ENCODE results near the gene GLOD4.

GLOD4 gene

DNA sequence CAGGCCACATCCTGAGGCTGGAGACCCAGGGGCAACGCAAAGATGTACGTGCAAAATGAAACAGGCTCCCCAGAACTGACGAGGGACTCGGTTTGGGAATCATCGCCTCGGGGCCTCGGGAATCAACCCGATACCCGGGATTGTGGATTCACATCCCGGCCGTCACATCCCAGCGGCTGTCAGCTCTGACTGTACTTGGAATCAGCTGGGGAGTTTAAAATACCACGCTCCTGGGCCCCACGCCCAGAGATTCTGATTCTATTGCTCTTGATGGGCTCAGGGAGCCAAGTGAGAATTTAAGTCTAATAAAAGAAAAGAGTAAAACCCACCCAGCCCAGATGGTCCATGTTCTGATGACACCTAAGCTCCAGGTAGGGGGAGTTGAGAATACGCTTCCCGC, 42.3 kb upstream of the GLOD4 start:
- no peak for DNase-seq (ENCODE audit: low read depth)

DNA sequence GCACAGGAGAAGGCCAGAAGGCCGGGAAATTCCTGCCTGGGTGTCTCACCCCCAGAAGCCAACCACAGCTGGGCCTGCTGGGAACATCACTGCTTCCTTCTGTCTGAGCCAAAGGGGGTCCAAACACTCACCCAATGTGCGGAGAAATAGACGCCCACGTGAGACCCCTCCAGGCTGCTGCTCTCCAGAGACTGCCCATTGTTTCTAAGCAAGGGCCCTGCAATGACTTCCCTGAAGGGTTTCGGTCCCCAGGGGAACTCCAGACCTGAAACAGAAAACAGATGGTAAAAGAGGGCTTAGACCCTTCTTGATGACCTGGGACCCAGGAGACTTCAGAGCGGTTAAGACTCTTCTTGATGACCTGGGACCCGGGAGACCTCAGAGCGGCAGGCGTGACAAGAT, 41.4 kb upstream of the GLOD4 start:
- H3K4me3 ChIP-seq (ENCODE audit: low read depth, low read length) = no peak overlapping the region
- TF ChIP-seq, protein P1, sequence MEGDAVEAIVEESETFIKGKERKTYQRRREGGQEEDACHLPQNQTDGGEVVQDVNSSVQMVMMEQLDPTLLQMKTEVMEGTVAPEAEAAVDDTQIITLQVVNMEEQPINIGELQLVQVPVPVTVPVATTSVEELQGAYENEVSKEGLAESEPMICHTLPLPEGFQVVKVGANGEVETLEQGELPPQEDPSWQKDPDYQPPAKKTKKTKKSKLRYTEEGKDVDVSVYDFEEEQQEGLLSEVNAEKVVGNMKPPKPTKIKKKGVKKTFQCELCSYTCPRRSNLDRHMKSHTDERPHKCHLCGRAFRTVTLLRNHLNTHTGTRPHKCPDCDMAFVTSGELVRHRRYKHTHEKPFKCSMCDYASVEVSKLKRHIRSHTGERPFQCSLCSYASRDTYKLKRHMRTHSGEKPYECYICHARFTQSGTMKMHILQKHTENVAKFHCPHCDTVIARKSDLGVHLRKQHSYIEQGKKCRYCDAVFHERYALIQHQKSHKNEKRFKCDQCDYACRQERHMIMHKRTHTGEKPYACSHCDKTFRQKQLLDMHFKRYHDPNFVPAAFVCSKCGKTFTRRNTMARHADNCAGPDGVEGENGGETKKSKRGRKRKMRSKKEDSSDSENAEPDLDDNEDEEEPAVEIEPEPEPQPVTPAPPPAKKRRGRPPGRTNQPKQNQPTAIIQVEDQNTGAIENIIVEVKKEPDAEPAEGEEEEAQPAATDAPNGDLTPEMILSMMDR (IDR thresholded peaks at IDR 0.05; ENCODE audit: insufficient read depth, low read depth, low read length, missing control alignments) = no peak
- DNase-seq (ENCODE audit: low read depth) = peak; percentile 81

More for the DNA sequence above, 42.3 kb upstream of the GLOD4 start:
- TF ChIP-seq, protein P1 (IDR thresholded peaks at IDR 0.05; ENCODE audit: insufficient read depth, low read depth, low read length, missing control alignments) = no peak
- H3K4me3 ChIP-seq (ENCODE audit: low read depth, low read length) = no peak overlapping the region

DNA sequence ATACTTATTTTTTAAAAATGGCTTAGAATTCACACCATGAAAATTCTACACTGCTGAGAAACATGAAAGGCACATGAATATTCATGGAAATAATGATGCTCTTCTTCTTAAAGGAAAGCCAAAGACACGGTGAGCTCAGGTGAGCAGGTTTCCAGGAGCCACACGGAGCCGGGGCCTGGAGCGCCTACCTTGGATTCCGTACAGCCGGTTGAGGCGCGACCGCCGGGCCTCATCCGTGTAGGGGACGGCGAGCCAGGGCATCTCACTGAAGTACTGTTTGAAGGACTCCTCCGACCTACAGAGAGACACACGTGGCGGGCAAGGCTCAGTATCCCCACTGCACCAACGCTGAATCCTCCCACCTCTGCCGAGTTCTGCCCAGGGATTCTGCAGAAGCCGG, 37.2 kb upstream of the GLOD4 start:
- TF ChIP-seq, protein P1 (IDR thresholded peaks at IDR 0.05; ENCODE audit: insufficient read depth, low read depth, low read length, missing control alignments) = no peak
- H3K4me3 ChIP-seq (ENCODE audit: low read depth, low read length) = no peak overlapping the region
- no peak for DNase-seq (ENCODE audit: low read depth)

DNA sequence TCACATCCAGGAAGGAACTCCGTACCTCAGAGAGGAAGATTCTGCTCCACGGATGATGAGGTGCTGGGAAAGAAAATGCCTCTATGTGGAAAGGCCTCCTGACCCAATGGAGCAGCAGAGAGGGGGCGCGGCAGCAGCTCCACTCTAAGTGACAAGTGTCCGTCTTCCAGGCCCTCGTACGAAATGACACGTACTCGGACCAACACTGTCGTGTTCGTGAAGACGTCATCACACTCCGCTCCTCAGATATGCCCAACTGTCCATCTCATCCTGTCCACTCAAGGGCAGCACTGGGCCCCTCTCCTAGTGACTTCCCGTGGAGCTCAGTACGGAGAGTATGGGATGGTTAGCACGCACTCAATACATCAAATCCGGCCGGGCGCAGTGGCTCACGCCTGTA, 32.3 kb upstream of the GLOD4 start:
- H3K4me3 ChIP-seq (ENCODE audit: low read depth, low read length) = no peak overlapping the region
- TF ChIP-seq, protein P1 (IDR thresholded peaks at IDR 0.05; ENCODE audit: insufficient read depth, low read depth, low read length, missing control alignments) = no peak
- DNase-seq (ENCODE audit: low read depth) = no peak

DNA sequence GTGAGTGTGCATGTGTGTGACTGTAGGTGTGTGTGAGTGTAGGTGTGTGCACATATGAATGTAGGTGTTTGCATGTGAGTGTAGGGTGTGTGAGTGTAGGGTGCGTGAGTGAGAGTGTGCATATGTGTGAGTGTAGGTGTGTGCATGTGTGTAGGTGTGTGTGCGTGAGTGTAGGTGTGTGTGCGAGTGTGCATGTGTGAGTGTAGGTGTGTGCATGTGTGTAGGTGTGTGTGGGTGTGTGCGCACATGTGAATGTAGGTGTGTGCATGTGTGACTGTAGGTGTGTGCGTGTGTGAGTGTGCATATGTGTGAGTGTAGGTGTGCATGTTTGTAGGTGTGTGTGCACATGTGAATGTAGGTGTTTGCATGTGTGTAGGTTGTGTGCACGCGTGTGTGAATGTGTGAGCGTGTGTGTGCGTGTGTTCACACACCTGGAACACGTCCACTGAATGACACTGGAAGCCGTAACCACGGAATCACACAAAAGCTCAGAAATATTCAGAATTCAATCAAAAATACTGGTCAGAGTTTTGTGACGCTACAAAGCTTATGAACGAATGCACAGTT, 30.6 kb upstream of the GLOD4 start:
- no peak for DNase-seq (ENCODE audit: low read depth)
- TF ChIP-seq, protein P1 (IDR thresholded peaks at IDR 0.05; ENCODE audit: insufficient read depth, low read depth, low read length, missing control alignments) = no peak

DNA sequence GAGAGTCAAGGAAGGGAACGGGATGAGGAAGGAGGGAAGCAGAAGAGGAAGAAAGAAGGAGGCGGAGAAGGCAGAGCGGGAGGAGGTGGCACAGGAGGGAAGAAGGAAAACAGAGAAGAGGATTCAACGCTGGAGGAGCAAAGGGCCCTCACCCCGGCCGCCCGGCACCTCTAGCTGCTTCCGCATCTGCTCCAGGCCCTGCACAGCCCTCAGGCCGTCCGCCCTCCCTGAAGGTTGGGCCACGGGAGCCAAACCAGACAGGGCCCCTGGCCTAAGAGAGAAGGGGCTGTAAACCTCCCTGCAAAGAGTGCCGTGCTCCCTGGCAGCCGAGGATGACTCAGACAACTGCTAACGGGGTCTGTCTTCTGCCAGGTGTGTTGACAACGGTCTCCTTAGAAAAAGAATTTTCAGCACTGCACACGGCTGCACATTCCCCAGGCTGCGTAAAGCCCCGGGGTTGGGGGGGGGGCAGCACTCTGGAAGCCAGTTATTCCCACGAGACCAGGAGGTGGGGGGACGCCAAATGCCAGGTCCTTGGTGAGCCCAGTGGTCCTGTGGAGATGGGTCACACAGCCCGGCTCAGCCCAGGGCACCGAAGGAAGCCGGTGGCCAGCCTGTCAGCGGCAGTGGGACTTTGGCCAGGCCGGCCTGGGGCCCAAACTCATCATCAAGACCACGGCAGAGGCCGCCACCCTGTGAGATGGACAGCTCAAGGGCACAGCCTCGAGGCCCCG, 29.1 kb upstream of the GLOD4 start:
- H3K4me3 ChIP-seq (ENCODE audit: low read depth, low read length) = no peak overlapping the region
- DNase-seq (ENCODE audit: low read depth) = no peak
- TF ChIP-seq, protein P1 (IDR thresholded peaks at IDR 0.05; ENCODE audit: insufficient read depth, low read depth, low read length, missing control alignments) = no peak

More for the DNA sequence above, 30.6 kb upstream of the GLOD4 start:
- no peak overlapping the region for H3K4me3 ChIP-seq (ENCODE audit: low read depth, low read length)

Measured in GM12865 (cell line).